HL-60 (cell line): Measurements from ENCODE around the gene CTDP1.

ENCODE experiments used
- CTCF ChIP-seq: IDR thresholded peaks from one replicate; pipeline ENCODE4 v1.5.1; 2011; ENCODE audit warnings: low read length, control low read depth, inconsistent platforms; ENCODE audit not compliant: insufficient read depth
- POLR2AphosphoS5 ChIP-seq: IDR thresholded peaks from 2 replicates; pipeline ENCODE4 v1.6.1; 2012; ENCODE audit warnings: low read depth

GRCh38 chr18:79797518-79798345, 118.1 kb downstream of the CTDP1 start, which contains the start of gene KCNG2:
- TF ChIP-seq CTCF (no peak), POLR2AphosphoS5 (no peak)
